Endothelial cell of umbilical vein (primary cell): ENCODE measurements around the gene C16orf74. TPM values are rescaled to one million over a fixed set of nuclear protein-coding genes. Genes with fewer than 3 reads are reported as not detected.

Experiments
- BruUV-seq: library from RNA; stranded (reverse); fragments of 400-500 nt; replicated peaks from 2 replicates; lab custom pipeline; 2021; lab: Mats Ljungman, UMichigan
- CTCF ChIA-PET: fragments of 300-600, 350-600 bp; sonication (Branson Sonifier 250); formaldehyde crosslinking; loops from one replicate; lab custom pipeline; 2021; ENCODE audit warnings: antibody characterized with exemption, inconsistent platforms; lab: Charles Lee
- POLR2A ChIA-PET: fragments of 300-600, 350-600 bp; sonication (Branson Sonifier 250); formaldehyde crosslinking; loops from one replicate; lab custom pipeline; 2021; ENCODE audit warnings: antibody characterized with exemption, inconsistent platforms; lab: Charles Lee
- DNase-seq: peaks from one replicate; pipeline ENCODE4 v3.0.0-alpha.2; 2011; ENCODE audit warnings: low read depth, low spot score
- FAIRE-seq: peaks from 2 replicates; lab custom pipeline; 2011; peaks lifted over from hg19 to GRCh38; lab: Jason Lieb, UNC
- H2AFZ ChIP-seq: 2 replicates; pipeline ENCODE4 v1.6.0; 2012; ENCODE audit warnings: low read depth, low read length, control low read depth, inconsistent platforms
- H3K27ac ChIP-seq: 2 replicates; pipeline ENCODE4 v1.5.1; 2011; ENCODE audit warnings: low read depth, mild to moderate bottlenecking, control low read depth, low read length, moderate library complexity; ENCODE audit not compliant: insufficient read depth
- H3K27me3 ChIP-seq, 2 experiments: 2 replicates each; pipeline versions ENCODE4 v1.6.0 to v1.6.1; 2011; ENCODE audit warnings: low read length in 2 of 2, mixed read lengths in 1 of 2; ENCODE audit not compliant: control insufficient read depth in 2 of 2, insufficient read depth in 2 of 2
- H3K36me3 ChIP-seq, 2 experiments: 2 replicates in 1 of 2; 3 replicates in 1 of 2; pipeline ENCODE4 v1.5.1; 2011; ENCODE audit warnings: low read length in 2 of 2, mild to moderate bottlenecking in 1 of 2, moderate library complexity in 1 of 2; ENCODE audit not compliant: control insufficient read depth in 2 of 2, insufficient read depth in 2 of 2; ENCODE audit errors: extremely low read depth in 1 of 2
- H3K4me1 ChIP-seq: 3 replicates; pipeline ENCODE4 v1.5.1; 2011; ENCODE audit warnings: mild to moderate bottlenecking, low read length; ENCODE audit not compliant: control insufficient read depth, insufficient read depth; ENCODE audit errors: extremely low read depth
- H3K4me2 ChIP-seq: 2 replicates; pipeline ENCODE4 v1.6.1; 2011; ENCODE audit warnings: low read length, control low read depth, mixed read lengths; ENCODE audit not compliant: insufficient read depth
- H3K4me3 ChIP-seq, 3 experiments: fragments of 200-600 bp in 1 of 3; sonication (generic), shearing (Covaris generic) in 1 of 3; replicated peaks in 1 of 3; 2 replicates each; pipeline ENCODE4 v1.5.1; 2011 to 2016; ENCODE audit warnings: control low read depth in 3 of 3, low read length in 3 of 3, mild to moderate bottlenecking in 2 of 3, inconsistent platforms in 1 of 3, low read depth in 1 of 3, moderate library complexity in 1 of 3; ENCODE audit not compliant: insufficient read depth in 1 of 3
- H3K79me2 ChIP-seq: 2 replicates; pipeline ENCODE4 v1.6.0; 2012; ENCODE audit warnings: low read length, inconsistent platforms; ENCODE audit not compliant: control insufficient read depth, insufficient read depth
- H3K9ac ChIP-seq: replicated peaks from 2 replicates; pipeline ENCODE3; 2011; ENCODE audit warnings: low read length, control low read depth; ENCODE audit not compliant: insufficient read depth; ENCODE audit errors: extremely low read depth
- H3K9me1 ChIP-seq: replicated peaks from 3 replicates; pipeline ENCODE4 v1.6.0; 2011; ENCODE audit warnings: mild to moderate bottlenecking, low read length; ENCODE audit not compliant: control insufficient read depth, insufficient read depth; ENCODE audit errors: extremely low read depth
- H3K9me3 ChIP-seq: replicated peaks from 2 replicates; pipeline ENCODE4 v1.5.1; 2012; ENCODE audit warnings: low read length, inconsistent platforms; ENCODE audit not compliant: control insufficient read depth, insufficient read depth
- H4K20me1 ChIP-seq: replicated peaks from 2 replicates; pipeline ENCODE3; 2011; ENCODE audit warnings: mild to moderate bottlenecking, low read length; ENCODE audit not compliant: control insufficient read depth, insufficient read depth; ENCODE audit errors: extremely low read depth
- CTCF ChIP-seq, 2 donors: IDR thresholded peaks; 1 replicate in 1 of 2; 2 replicates in 1 of 2; pipeline ENCODE4 v1.5.1; 2011; ENCODE audit warnings: low read length in 2 of 2, mild to moderate bottlenecking in 2 of 2, moderate library complexity in 2 of 2, control low read depth in 1 of 2, inconsistent platforms in 1 of 2, low read depth in 1 of 2; ENCODE audit not compliant: insufficient read depth in 1 of 2; ENCODE audit errors: extremely low read depth in 1 of 2
- EZH2 ChIP-seq: IDR thresholded peaks from 2 replicates; pipeline ENCODE4 v1.6.1; 2012; ENCODE audit warnings: borderline replicate concordance, low read depth, mild to moderate bottlenecking, moderate library complexity, low read length, inconsistent platforms; ENCODE audit not compliant: severe bottlenecking
- FOS ChIP-seq: IDR thresholded peaks from 2 replicates; pipeline ENCODE4 v1.6.1; 2011; ENCODE audit warnings: mild to moderate bottlenecking, low read length, moderate library complexity, borderline replicate concordance; ENCODE audit not compliant: insufficient read depth
- GATA2 ChIP-seq: IDR thresholded peaks from 2 replicates; pipeline ENCODE4 v1.7.0; 2011; ENCODE audit warnings: low read depth, mild to moderate bottlenecking, moderate library complexity, mixed read lengths, low read length; ENCODE audit not compliant: insufficient read length, insufficient read depth
- JUN ChIP-seq: IDR thresholded peaks from 2 replicates; pipeline ENCODE4 v1.6.1; 2011; ENCODE audit warnings: borderline replicate concordance, low read depth; ENCODE audit not compliant: insufficient read length, insufficient read depth
- MAX ChIP-seq: IDR thresholded peaks from 2 replicates; pipeline ENCODE4 v1.6.1; 2011; ENCODE audit not compliant: insufficient read depth, insufficient read length
- MYC ChIP-seq: IDR thresholded peaks from one replicate; pipeline ENCODE4 v1.6.1; 2011; ENCODE audit warnings: mild to moderate bottlenecking, low read depth, low read length
- POLR2A ChIP-seq: IDR thresholded peaks from 2 replicates; pipeline ENCODE4 v1.6.1; 2012; ENCODE audit warnings: low read depth, mild to moderate bottlenecking, control low read depth, low read length
- POLR2AphosphoS5 ChIP-seq: IDR thresholded peaks from 2 replicates; pipeline ENCODE4 v1.6.1; 2012; ENCODE audit warnings: low read depth, mild to moderate bottlenecking, control low read depth, low read length, moderate library complexity; ENCODE audit not compliant: insufficient read depth
- dilution Hi-C: fragments of 300-500 bp; cut with MboI; formaldehyde crosslinking; loops from one replicate; pipeline ENCODE4 v1.15.0; 2019; ENCODE audit warnings: low sequenced_read_pairs; ENCODE audit not compliant: extremely low pct_ligation_motif_present
- intact Hi-C: fragments of 100-400 bp; cut with micrococcal nuclease; formaldehyde crosslinking; loops from one replicate; pipeline ENCODE4 v1.10.0; 2022
- polyA plus RNA-seq, 4 experiments: library from polyadenylated mRNA; depleted of rRNA in 3 of 4; stranded (reverse) in 3 of 4; unstranded in 1 of 4; fragments of >200 nt; gene quantifications; 2 replicates each; pipeline versions ENCODE4 v1.2.1 to v1.2.3, GENCODE V29; 2011 to 2012; ENCODE audit warnings: missing spikeins in 1 of 4
- total RNA-seq: library from RNA; stranded (reverse); gene quantifications from 2 replicates; pipeline ENCODE4 v1.2.3, GENCODE V29; 2021

The C16orf74 gene
- total and polyA plus RNA-seq, 2 donors (not counting 3 experiments of a cell fraction or from before 2014, with no cell fraction given) = 12.1 to 38.7 TPM

- DNase-seq (no peak), FAIRE-seq (no peak)
- dilution Hi-C loops = no loop called here
- POLR2A ChIA-PET = no interaction called here
- no peaks in the 10 kb centered on the region for H3K9me3 ChIP-seq
- no peak overlapping the region for H3K4me2 ChIP-seq
- no peaks in the 10 kb centered on the region for H3K79me2 ChIP-seq
- no TSS peak for BruUV-seq
- no peaks in the 10 kb centered on the region for H3K27me3 ChIP-seq
- TF ChIP-seq JUN (no peak), EZH2 (no peak), MYC (no peak), CTCF (IDR thresholded peaks at IDR 0.05; ENCODE audit: extremely low read depth in 1 of 2, insufficient read depth in 1 of 2, low read depth in 1 of 2, low read length in 2 of 2) (no peak), MAX (no peak), FOS (no peak), POLR2AphosphoS5 (no peak), POLR2A (no peak), GATA2 (no peak)
- H4K20me1 ChIP-seq = no peaks in the 10 kb centered on the region
- H3K9ac ChIP-seq = no peak overlapping the region
- H3K4me1 ChIP-seq = peaks cover 20% of the 10 kb centered on the region
- CTCF ChIA-PET = interaction anchor here (0.9 to 1.7 kb wide), 2 partner anchors 10 to 14 kb away, joined by 3 read pairs; no protein-coding TSS in a partner anchor
- intact Hi-C loops = no loop called here
- no peak overlapping the region for H3K27ac ChIP-seq
- H2AFZ ChIP-seq = no peak overlapping the region
- no peaks in the 10 kb centered on the region for H3K36me3 ChIP-seq
- H3K4me3 ChIP-seq = no peak overlapping the region
- no peaks in the 10 kb centered on the region for H3K9me1 ChIP-seq
Observed at GRCh38 chr16:85755929-85756768, 5.3 kb upstream of the C16orf74 start.
